ENCODE measurements around the gene TBX2.

- TF ChIP-seq POLR2AphosphoS5 (IDR thresholded peaks at IDR 0.05; ENCODE audit: low read depth, low read length) (no peak), PAX5 (IDR thresholded peaks at IDR 0.05; ENCODE audit: insufficient read depth, low read length, severe bottlenecking) (no peak)
Observed at GRCh38 chr17:61415374-61416210, 15.9 kb downstream of the TBX2 start.
